Lung microvascular endothelial cell (primary cell): ENCODE data around the gene ABCA2. TPM values are rescaled to one million over a fixed set of nuclear protein-coding genes. Genes with fewer than 3 reads are reported as not detected.

Experiments used
- DNase-seq, 2 donors: peaks; one replicate each; pipeline versions ENCODE4 v3.0.0 to v3.0.0-alpha.2; 2010; ENCODE audit warnings: low read depth in 2 of 2
- total RNA-seq: library from RNA; depleted of rRNA; stranded (reverse); fragments of >200 nt; gene quantifications from 2 replicates; pipeline ENCODE4 v1.2.1, GENCODE V29; 2014

ABCA2 gene
- total RNA-seq, 1 donor from 2014 or later = 4.0 TPM

DNA sequence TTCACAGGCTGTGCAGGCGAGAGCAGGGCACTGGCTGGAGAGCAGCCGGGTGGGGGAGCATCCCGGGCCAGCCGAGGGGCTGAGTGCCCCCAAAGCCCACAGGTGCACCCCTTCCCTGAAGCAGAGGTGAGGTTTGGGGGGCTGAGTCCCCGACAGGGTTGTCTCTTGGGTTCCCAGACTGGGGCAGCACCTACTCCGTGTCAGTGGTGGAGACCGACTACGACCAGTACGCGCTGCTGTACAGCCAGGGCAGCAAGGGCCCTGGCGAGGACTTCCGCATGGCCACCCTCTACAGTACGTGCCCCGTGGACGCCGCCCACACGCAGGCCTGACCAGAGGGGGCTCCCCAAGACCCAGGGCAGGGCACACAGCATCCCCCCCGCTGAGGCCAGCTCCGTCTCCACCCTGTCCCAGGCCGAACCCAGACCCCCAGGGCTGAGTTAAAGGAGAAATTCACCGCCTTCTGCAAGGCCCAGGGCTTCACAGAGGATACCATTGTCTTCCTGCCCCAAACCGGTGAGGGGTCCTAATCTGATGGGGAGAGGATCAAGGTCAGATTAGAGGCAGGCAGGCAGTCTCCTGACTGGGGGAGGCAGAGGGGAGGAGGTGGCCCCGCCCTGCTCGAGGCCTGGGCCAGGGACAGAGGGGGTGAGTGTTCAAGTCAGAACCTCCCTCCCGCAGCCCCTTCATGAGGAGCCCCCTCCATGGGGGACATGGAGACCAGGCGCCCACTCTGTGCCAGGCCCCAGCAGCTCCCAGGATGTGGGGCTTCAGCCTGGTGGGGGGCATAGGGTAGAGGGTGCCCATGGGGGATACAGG, 48.1 kb downstream of the ABCA2 start:
- no peak for DNase-seq

DNA sequence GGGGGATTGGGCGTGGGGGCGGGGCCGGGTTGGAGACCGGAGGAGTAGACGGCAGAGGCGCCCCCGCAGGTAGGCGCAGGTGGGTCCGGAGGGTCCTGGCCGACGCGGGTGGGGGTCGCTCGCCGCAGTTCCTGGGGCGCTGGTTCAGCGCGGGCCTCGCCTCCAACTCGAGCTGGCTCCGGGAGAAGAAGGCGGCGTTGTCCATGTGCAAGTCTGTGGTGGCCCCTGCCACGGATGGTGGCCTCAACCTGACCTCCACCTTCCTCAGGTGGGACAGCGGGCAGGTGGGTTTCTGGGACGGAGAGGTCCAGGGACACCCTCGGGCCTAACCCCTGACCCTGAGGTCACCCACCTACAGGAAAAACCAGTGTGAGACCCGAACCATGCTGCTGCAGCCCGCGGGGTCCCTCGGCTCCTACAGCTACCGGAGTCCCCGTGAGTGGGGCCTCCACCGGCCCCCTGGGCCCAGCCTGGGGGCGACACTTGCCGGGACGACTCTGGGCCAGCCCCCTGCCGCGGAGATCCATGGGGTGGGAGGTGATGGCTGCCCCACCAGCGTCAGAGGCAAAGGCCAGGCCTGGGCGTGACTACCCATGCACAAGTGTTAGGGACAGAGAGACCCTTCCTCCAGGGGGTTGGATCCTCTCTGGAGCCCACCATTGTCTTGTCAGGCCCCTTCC, 49.0 kb downstream of the ABCA2 start:
- no peak for DNase-seq

DNA sequence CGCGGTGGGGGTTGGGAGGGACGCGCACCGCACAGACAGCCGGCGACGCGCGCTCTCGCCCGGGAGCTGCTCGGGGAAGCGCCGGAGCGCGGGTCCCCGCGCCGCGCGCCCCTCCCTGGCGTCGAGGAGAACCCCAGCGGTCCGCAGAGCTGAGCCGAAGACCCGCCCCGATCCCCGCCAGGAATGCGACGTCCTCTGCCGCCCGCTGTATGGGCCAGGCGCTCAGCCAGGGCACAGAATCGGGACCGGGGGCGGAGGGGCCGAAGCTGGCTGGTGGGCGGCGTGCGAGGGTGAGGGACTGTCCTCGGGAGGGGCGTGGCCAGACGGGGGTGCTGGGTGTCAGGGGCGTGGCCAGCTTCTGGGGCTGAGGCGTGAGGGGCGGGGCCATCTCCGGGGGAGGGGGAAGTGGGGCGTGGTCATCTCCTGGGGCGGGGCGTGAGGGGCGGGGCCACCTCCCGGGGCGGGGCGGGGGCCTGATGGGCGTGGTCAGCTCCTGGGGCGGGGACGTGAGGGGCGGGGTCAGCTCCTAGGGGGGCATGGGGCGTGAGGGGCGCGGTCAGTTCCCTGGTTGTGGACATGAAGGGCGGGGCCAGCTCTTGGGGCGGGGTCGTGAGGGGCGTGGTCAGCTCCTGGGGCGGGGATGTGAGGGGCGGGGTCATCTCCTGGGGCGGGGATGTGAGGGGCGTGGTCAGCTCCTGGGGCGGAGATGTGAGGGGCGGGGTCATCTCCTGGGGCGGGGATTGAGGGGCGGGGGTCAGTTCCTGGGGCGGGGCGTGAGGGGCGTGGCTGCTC, 49.8 kb downstream of the ABCA2 start:
- DNase-seq = peak; percentile 69 to 83

DNA sequence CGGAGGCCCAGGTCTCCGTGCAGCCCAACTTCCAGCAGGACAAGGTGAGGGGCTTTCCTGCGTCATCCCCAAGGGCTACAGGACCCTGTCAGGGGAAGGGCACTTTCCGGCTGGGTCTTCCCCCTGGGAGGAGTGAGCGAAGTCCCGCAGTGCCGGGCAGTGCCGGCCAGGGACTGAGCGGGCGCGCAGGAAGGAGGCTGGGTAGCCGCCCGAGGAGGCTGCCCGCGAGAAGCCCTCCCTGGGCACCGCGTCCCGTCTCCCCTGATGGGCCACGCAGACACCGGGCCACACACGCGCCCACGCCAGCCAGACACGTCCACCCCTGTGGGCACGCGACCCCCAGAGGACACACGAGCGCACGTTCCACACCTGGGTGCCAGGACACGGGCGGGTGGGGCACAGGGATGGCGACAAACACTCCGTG, 50.4 kb downstream of the ABCA2 start:
- DNase-seq = no peak

DNA sequence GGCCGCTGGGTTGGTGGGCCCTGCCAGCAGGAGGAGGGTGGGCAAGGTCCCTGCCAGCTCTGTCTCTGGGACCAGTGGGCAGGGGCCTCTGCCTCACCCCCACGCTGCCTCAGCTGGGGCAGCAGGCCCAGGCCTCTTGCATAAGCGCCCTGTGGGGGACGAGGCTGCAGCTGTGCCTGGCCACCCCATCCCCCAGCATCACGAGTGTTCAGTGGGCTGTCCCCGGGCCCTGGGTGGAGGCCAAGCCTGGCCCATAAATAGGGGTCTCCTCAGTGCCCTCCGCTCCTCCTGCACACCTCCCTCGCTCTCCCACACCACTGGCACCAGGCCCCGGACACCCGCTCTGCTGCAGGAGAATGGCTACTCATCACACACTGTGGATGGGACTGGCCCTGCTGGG, 50.8 kb downstream of the ABCA2 start, which contains the start of gene PTGDS:
PTGDS (plus strand) TSS at position 282 of the 400 bp plus-strand sequence; CDS start at position 357, 75 bp downstream.
- no peak for DNase-seq

DNA sequence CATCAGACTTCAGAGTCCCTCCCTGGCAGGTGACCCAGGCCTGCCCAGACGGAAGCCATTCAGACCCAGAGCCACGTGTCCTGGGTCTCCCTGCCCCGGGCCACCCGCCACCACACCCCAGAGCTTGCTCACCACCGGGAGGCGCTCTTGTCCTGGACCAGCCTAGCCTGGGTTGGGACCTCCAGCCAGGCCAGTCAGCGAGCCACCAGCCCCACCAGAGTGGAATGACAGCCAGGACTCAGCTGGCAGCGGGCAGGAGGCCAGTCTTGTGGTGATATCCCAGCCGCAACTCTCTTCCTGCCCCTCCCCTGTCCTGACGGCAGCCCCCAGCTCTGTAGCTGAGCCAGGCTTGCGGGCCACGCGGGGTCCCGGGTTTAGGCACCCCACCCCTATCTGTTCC, 52.4 kb downstream of the ABCA2 start:
- peak; percentile 48 to 83 for DNase-seq

DNA sequence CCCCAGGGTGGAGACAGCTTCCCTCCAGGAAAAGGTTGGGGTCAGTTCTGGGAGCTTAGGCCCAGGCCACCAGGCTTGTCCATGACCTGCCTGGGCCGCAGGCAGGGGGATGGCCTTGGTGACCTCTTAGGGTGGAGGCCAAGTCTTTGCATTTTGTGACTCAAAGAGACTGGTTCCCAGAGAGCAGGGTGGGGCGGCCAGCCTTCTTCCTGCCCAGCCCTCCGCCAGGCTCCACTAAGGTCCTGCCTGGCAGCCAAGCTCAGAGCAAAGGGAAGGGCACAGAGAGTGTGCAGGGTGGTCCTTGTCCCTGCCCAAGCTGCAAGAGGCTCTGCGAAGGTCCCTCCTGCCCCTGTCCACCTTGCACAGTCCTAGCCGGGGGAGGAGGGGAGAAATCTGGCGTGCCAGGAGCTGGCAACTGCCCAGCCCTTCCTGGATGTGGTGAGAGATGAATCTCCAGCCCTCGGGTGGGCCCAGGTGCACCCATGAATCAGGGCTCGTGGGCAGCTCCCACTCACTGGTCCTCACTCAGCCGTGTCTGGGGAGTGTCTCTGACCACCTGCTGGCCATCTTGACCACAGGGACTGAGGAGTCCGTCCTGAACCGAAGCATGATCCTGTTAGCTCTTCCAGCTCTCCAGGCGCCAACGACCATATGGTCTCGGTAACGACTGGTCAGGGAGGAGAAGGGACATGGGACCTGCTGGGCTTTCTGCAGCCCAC, 53.1 kb downstream of the ABCA2 start:
- DNase-seq = no peak

DNA sequence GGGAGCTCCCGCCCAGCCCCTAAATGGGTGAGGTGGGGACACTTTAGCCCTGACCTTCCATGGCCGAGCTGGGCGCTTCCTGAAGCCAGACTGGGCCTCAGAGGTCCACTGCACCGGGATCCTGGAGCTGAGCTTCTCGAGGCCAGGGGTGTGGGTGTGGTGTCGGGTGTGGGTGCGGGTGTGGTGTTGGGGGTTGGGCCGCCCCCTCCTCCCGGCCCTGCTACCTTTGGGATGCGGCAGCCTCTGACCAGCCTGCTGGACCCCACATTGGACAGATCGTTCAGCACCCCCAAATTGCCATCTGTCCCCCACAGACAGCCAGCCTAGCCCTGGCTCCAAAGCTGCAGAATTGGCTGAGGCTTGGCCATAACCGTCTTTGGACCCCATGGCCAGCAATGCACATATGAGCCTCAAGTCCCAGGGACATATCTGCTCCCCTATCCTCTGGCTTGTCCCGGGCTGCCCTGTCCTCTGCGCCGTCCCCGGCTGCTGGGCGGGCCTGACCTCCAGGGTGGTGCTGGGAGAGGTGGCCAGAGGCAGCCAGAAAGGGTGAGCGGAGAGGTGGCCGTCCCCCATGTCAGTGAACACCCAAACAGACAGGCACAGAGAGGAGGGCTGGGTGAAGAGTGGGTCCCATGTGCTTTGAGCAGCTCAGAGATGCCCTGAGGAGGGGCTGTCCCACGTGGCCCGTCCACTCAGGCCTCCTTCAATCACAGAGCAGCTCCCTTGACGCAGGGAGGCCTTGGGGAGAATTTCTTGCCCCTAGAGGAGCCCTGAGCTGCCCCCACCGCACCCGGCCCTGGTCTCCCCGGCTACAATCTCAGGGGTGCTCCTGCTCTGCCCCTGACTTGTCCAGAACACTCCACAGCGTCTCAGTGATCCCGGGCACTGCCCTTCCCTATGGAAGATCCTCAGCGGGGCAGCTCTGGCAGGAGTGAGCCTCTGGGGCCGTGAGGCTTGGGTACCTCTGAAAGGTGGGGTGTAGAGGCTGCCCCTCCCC, 54.1 kb downstream of the ABCA2 start:
- no peak for DNase-seq

DNA sequence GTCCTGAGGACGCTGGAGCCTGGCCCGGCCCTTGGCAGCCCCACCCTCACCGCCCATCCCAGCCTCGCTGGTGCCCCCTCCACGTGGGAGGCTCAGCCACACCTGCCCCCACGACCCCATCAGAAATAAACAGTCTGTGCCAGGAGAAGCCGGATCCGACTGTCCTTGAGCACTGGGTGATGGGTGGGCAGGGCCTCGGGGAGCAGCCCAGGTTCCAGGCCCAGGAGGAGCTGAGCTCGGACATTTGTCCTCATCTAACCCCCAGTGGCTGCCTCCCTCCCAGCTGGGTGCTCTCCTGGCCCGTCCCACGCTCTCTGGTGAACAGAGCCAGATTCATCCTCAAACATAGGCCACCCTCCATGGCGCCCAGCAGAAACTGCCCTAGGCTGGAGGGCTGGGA, 55.3 kb downstream of the ABCA2 start:
- DNase-seq = no peak

DNA sequence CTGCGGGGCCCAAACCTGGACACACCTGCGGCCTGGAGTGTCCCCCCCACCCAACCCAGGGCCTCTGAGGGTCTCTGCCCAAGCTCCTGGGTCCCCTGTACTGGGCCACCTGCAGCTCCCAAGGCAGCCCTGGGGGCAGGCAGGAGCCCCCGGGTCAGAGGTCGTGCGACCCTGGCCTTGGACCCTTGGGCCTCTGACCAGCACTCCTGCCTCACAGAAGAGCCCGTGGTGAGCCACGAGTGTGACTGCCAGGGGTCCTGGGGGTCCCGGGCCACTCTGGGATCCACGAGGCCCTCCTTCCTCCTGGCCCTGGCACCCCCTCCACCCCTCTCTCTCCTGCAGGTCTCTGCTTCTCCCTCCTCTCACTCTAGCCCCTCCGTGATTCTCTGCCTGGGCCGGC, 55.7 kb downstream of the ABCA2 start:
- no peak for DNase-seq

DNA sequence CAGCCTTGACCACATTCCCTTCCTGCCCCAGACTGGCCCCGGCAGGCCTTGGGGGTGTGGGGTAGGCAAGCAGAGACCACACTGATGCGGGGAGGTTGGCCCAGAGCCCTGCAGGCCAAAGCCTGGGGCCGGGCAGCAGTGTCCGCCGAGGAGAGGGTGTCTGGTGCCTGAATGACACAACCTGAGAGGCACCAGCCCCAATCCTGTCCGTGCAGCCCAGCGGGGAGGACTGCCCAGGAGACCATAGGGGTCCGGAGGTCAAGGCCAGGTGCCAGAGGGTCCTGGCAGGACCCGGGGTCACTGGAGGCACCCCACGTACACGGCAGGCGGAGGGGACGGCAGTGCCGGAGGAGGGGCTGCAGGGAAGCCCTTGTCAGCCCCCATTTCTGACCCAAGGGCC, 56.3 kb downstream of the ABCA2 start:
- no peak for DNase-seq

DNA sequence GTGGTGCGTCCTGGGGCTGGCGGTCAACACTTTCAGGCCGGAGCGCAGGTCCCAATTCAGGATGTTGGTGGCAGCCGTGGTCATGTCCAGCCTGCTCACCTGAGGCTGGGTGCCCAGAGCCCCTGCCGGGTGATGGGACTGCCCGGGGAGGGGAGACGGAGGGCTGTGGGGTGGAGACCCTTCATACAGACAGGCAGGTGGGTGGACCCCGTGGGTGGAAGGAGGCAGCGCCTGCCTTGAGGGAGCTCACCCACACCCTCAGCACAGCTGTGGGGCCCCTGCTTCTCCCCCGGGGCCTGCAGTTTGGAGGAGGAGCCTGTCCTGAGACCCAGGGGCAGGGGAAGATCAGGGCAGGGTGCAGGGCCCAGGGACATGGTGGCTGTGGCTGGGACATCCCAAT, 57.7 kb downstream of the ABCA2 start:
- no peak for DNase-seq

DNA sequence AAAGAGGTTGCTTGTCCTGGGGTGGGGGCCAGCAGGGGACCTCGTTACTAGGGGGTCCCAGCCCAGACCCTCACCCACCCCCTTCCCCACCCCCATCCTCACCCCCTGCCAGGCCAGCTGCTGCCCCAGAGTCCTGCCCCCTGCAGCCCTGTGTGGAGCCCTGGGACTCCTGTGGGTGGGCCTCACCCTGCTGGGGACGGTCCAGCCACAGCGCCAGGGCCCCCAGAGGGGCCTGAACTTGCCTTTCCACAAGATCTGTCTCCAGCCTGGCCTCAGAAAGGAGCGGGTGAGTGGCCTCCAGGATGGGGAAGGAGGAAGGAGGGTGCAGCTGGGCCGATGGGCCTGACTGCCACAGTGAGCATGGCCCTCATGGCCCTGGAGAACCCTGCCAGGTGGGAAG, 58.3 kb downstream of the ABCA2 start:
- no peak for DNase-seq

DNA sequence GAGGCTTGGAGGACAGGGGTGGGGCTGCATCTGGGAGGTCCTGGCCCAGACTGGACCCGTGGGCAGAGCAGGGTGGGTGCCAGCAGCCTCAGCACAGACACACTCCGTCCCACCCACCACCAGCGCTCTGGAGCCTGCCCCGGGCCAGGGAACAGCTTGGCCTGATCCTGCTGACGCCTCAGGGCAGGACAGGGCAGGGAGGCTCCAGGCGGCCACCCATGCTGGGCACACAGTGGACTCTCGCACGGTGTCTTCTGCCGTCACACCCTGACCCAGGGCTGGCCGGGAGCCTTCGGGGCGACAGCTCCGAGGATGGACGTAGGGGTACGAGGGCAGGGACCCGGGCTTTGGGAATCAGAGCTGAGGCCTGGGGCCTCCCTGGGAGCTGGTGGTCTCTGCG, 58.9 kb downstream of the ABCA2 start:
- DNase-seq = no peak

DNA sequence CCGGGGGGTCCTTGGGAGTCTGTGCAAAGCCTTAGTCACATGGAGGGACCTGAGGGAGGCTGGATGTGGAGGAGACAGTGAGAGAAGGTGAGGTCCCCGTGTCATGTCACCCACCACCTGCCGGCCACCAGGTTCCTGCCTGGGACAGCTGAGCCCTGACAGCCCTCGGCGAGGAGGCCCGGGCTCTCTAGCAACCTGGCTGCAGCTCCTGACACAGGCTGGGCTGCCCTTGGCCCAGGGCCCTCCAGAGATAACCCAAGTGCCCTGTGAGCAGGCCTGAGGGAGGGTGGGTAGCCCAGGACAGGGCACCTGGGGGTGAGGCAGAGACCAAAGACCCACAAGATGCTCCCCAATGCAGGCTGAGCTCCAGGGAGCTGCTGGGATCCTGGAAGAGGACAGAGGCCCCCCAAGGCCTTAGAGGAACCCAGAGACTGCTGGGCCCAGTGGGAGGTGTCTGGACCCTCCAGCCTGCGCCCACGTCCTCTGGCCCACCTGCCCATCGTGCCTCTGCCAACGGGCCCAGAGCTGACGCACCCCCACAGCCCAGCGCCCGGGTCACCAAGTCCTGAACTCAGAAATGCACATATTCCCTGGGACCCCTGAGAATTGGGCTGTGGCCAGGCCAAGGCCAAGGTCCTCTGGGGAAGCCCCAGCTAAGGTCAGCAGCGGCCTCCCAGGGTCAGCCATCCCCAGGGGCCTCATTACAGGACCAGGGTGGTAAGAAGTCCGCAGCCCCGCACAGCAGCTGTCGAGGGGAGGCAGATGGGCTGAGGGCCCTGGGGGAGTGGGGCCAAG, 59.5 kb downstream of the ABCA2 start:
- DNase-seq = no peak

DNA sequence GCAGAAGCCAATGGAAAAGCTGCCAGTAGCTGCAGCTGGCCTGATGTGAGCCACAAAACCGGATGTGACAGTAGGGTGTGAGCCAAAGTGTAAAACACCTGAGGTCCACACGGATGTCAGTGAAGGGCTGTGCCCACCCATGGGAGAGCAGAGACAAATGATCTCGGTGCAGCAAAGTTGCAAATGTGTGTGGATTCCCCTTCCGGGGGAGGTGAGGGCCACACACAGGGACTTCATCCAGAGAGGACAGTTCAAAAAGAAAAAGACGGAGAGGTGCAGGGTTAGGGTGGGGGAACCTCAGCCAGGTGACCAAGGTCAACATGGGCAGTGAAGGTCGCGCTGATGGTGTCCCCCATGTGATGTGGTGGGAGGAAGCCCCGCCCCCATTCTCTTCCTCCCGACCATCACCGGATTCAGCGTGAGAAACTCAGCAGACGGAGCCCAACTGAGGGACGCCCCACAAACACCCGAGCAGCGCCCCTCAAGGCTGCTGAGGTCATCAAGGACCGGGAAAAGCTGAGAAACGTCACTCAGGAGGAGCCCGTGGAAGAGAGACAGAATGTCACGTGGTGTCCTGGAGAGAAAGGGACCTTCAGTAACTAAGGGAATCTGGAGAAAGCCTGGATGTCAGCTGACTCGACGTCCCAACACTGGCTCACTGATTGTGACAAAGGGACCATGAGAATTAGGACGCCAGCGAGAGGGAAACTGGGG, 62.1 kb downstream of the ABCA2 start:
- no peak for DNase-seq

DNA sequence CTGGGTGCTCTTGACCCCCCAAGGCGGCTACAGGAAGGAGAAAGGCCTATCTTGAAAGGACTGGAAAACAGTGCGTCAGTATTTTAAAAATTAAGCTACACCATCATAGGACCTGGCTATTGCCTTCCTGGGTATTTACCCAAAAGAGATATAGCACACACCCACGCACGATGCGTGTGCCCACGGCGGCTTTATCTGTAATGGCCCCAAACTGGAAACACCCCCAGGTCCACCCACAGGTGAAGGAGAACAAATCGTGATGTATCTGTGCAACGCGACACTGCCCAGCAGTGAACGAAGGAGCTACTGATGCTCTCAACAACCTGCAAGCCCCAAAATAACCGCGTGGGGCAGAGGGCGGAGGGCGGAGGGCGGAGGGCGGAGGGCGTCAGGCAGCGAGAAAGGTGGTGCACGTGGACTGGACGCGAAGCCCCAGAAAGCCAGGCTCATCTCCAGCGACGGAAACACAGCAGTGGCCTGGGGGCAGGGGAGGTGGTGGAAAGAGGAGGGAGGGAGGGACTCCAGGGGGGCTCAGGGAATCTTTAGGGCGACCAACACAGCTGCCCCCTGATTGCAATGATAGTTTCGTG, 63.1 kb downstream of the ABCA2 start:
- no peak for DNase-seq

DNA sequence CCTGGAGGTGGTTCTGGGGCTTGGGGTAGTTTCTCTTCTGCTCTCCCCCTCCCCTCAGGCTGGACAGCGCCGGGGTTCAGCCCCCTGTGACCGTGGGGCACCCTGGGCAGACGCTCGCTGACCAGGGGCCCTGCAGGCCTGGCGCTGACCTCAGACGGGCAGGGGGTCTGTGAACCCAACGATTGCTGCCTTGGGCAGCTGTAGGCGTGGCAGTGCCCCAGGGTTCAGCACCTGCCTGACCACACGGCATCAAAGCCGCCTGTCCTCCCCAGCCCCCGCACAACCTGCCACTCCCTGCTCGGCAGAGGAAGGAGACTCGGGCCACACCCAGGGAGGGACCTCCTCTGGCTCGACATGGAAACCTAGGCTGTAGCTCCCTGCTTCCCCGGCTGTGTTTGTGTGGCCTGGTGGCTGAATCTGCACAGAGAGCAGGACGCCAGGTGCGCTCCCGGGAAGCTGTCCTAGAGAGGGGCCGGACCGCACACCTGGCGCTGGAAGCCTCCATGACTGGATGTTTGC, 63.8 kb downstream of the ABCA2 start:
- no peak for DNase-seq
